Activated T-helper 2 cell treated with anti-CD3 and anti-CD28 coated beads, Interferon-gamma antibody, Interleukin-2, Interleukin-4, amounts not matched to agents 10 μg/mL and 5 μg/mL and 100 μg/mL, durations not matched to agents 14 hours and 24 hours and 36 hours (primary cell): ENCODE results near the gene DVL1. TPM values are rescaled to one million over a fixed set of nuclear protein-coding genes. Genes with fewer than 3 reads are reported as not detected.

Experiments
- DNase-seq: peaks from one replicate; pipeline ENCODE4 v3.0.0; 2021; ENCODE audit warnings: low spot score
- H3K27ac Mint-ChIP-seq: one replicate; pipeline ENCODE4 v1.8.0; 2021; ENCODE audit warnings: mixed read lengths
- H3K27me3 Mint-ChIP-seq: one replicate; pipeline ENCODE4 v1.8.0; 2021; ENCODE audit warnings: low read depth, mixed read lengths
- H3K36me3 Mint-ChIP-seq: one replicate; pipeline ENCODE4 v1.8.0; 2021; ENCODE audit warnings: low read depth, mixed read lengths
- H3K4me1 Mint-ChIP-seq: one replicate; pipeline ENCODE4 v1.8.0; 2021; ENCODE audit warnings: low read depth, mixed read lengths
- H3K4me3 Mint-ChIP-seq: one replicate; pipeline ENCODE4 v1.8.0; 2021; ENCODE audit warnings: low read depth, mild to moderate bottlenecking, moderate library complexity, mixed read lengths
- H3K9me3 Mint-ChIP-seq: one replicate; pipeline ENCODE4 v1.8.0; 2021; ENCODE audit warnings: mixed read lengths
- intact Hi-C: fragments of 100-400 bp; cut with micrococcal nuclease; formaldehyde crosslinking; loops from one replicate; pipeline ENCODE4 v1.15.1; 2023
- total RNA-seq: library from RNA; stranded (reverse); gene quantifications from 2 replicates; pipeline ENCODE4 v1.2.3, GENCODE V29; 2022

DVL1 gene
- total RNA-seq, 1 donor from 2014 or later: 60.7 TPM

- H3K27ac Mint-ChIP-seq: no peak overlapping the region
- H3K4me3 Mint-ChIP-seq: peak overlapping the region; percentile 84
- no peak for DNase-seq
- no peaks in the 10 kb centered on the region for H3K36me3 Mint-ChIP-seq
- peaks cover 10% of the 10 kb centered on the region for H3K4me1 Mint-ChIP-seq
- intact Hi-C loops: loop anchor here (5.0 to 10.0 kb wide), 2 partner anchors 70 to 187 kb away; partner anchors contain the start of genes AURKAIP1 and C1orf159
- H3K27me3 Mint-ChIP-seq: no peaks in the 10 kb centered on the region
- no peaks in the 10 kb centered on the region for H3K9me3 Mint-ChIP-seq
Measured at GRCh38 chr1:1304331-1305299, 44.6 kb downstream of the DVL1 start.

GRCh38 chr1:1303736-1304135 lies 45.5 kb downstream of the DVL1 start:
- Mint-ChIP-seq H3K9me3 (no peaks in the 10 kb centered on the region), H3K4me3 (no peak overlapping the region), H3K27me3 (no peaks in the 10 kb centered on the region), H3K27ac (no peak overlapping the region), H3K36me3 (no peaks in the 10 kb centered on the region), H3K4me1 (peaks cover 10% of the 10 kb centered on the region)
- intact Hi-C loops: loop anchor here (10.0 kb wide), 1 partner anchor 71 kb away; the partner anchor contains the start of gene AURKAIP1
- DNase-seq: no peak

GRCh38 chr1:1302951-1303509 lies 46.2 kb downstream of the DVL1 start:
- Mint-ChIP-seq H3K36me3 (no peaks in the 10 kb centered on the region), H3K9me3 (no peaks in the 10 kb centered on the region), H3K4me3 (no peak overlapping the region), H3K27me3 (no peaks in the 10 kb centered on the region), H3K4me1 (peaks cover 10% of the 10 kb centered on the region), H3K27ac (no peak overlapping the region)
- intact Hi-C loops: loop anchor here (10.0 kb wide), 1 partner anchor 72 kb away; the partner anchor contains the start of gene AURKAIP1
- DNase-seq: no peak

GRCh38 chr1:1302006-1302430 lies 47.2 kb downstream of the DVL1 start:
- peaks cover 10% of the 10 kb centered on the region for H3K4me1 Mint-ChIP-seq
- no peak for DNase-seq
- intact Hi-C loops: loop anchor here (10.0 kb wide), 1 partner anchor 73 kb away; the partner anchor contains the start of gene AURKAIP1
- no peaks in the 10 kb centered on the region for H3K9me3 Mint-ChIP-seq
- no peak overlapping the region for H3K27ac Mint-ChIP-seq
- no peaks in the 10 kb centered on the region for H3K36me3 Mint-ChIP-seq
- H3K4me3 Mint-ChIP-seq: no peak overlapping the region
- H3K27me3 Mint-ChIP-seq: no peaks in the 10 kb centered on the region

- H3K4me1 Mint-ChIP-seq: no peaks in the 10 kb centered on the region
- H3K27ac Mint-ChIP-seq: no peak overlapping the region
- H3K4me3 Mint-ChIP-seq: no peak overlapping the region
- DNase-seq: no peak
- intact Hi-C loops: loop anchor here (10.0 kb wide), 1 partner anchor 74 kb away; the partner anchor contains the start of gene AURKAIP1
- H3K36me3 Mint-ChIP-seq: no peaks in the 10 kb centered on the region
- no peaks in the 10 kb centered on the region for H3K27me3 Mint-ChIP-seq
- H3K9me3 Mint-ChIP-seq: no peaks in the 10 kb centered on the region
Measured at GRCh38 chr1:1300352-1300739, 48.9 kb downstream of the DVL1 start.

GRCh38 chr1:1299686-1300351 lies 49.4 kb downstream of the DVL1 start:
- Mint-ChIP-seq H3K4me3 (no peak overlapping the region), H3K4me1 (no peaks in the 10 kb centered on the region), H3K36me3 (no peaks in the 10 kb centered on the region), H3K27me3 (no peaks in the 10 kb centered on the region), H3K27ac (no peak overlapping the region), H3K9me3 (no peaks in the 10 kb centered on the region)
- intact Hi-C loops: loop anchor here (10.0 kb wide), 1 partner anchor 75 kb away; the partner anchor contains the start of gene AURKAIP1
- DNase-seq: no peak

GRCh38 chr1:1298861-1299685 lies 50.1 kb downstream of the DVL1 start:
- intact Hi-C loops: no loop called here
- H3K9me3 Mint-ChIP-seq: no peaks in the 10 kb centered on the region

GRCh38 chr1:1297802-1298424 lies 51.3 kb downstream of the DVL1 start:
- intact Hi-C loops: no loop called here
- Mint-ChIP-seq H3K27ac (no peak overlapping the region), H3K36me3 (no peaks in the 10 kb centered on the region), H3K9me3 (no peaks in the 10 kb centered on the region), H3K4me3 (no peak overlapping the region), H3K4me1 (no peaks in the 10 kb centered on the region), H3K27me3 (no peaks in the 10 kb centered on the region)
- no peak for DNase-seq

More at GRCh38 chr1:1298861-1299685, 50.1 kb downstream of the DVL1 start:
- DNase-seq: no peak
- Mint-ChIP-seq H3K4me3 (no peak overlapping the region), H3K27me3 (no peaks in the 10 kb centered on the region), H3K27ac (no peak overlapping the region), H3K36me3 (no peaks in the 10 kb centered on the region), H3K4me1 (no peaks in the 10 kb centered on the region)

GRCh38 chr1:1296070-1297061 lies 52.9 kb downstream of the DVL1 start:
- no peak for DNase-seq
- no peaks in the 10 kb centered on the region for H3K27me3 Mint-ChIP-seq
- intact Hi-C loops: no loop called here

GRCh38 chr1:1295154-1295923 lies 53.9 kb downstream of the DVL1 start:
- no peaks in the 10 kb centered on the region for H3K27me3 Mint-ChIP-seq
- H3K4me3 Mint-ChIP-seq: no peak overlapping the region
- DNase-seq: no peak
- H3K4me1 Mint-ChIP-seq: no peaks in the 10 kb centered on the region
- intact Hi-C loops: no loop called here
- no peaks in the 10 kb centered on the region for H3K9me3 Mint-ChIP-seq
- no peaks in the 10 kb centered on the region for H3K36me3 Mint-ChIP-seq
- H3K27ac Mint-ChIP-seq: no peak overlapping the region

More at GRCh38 chr1:1296070-1297061, 52.9 kb downstream of the DVL1 start:
- no peaks in the 10 kb centered on the region for H3K4me1 Mint-ChIP-seq
- no peak overlapping the region for H3K27ac Mint-ChIP-seq
- H3K9me3 Mint-ChIP-seq: no peaks in the 10 kb centered on the region
- H3K4me3 Mint-ChIP-seq: no peak overlapping the region
- no peaks in the 10 kb centered on the region for H3K36me3 Mint-ChIP-seq
